ENCODE measurements around the gene TRAF6. TPM values are rescaled to one million over a fixed set of nuclear protein-coding genes. Genes with fewer than 3 reads are reported as not detected.

TRAF6 gene, protein sequence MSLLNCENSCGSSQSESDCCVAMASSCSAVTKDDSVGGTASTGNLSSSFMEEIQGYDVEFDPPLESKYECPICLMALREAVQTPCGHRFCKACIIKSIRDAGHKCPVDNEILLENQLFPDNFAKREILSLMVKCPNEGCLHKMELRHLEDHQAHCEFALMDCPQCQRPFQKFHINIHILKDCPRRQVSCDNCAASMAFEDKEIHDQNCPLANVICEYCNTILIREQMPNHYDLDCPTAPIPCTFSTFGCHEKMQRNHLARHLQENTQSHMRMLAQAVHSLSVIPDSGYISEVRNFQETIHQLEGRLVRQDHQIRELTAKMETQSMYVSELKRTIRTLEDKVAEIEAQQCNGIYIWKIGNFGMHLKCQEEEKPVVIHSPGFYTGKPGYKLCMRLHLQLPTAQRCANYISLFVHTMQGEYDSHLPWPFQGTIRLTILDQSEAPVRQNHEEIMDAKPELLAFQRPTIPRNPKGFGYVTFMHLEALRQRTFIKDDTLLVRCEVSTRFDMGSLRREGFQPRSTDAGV
- 5.2 and 8.4 TPM in 2 replicates for total RNA-seq

DNA sequence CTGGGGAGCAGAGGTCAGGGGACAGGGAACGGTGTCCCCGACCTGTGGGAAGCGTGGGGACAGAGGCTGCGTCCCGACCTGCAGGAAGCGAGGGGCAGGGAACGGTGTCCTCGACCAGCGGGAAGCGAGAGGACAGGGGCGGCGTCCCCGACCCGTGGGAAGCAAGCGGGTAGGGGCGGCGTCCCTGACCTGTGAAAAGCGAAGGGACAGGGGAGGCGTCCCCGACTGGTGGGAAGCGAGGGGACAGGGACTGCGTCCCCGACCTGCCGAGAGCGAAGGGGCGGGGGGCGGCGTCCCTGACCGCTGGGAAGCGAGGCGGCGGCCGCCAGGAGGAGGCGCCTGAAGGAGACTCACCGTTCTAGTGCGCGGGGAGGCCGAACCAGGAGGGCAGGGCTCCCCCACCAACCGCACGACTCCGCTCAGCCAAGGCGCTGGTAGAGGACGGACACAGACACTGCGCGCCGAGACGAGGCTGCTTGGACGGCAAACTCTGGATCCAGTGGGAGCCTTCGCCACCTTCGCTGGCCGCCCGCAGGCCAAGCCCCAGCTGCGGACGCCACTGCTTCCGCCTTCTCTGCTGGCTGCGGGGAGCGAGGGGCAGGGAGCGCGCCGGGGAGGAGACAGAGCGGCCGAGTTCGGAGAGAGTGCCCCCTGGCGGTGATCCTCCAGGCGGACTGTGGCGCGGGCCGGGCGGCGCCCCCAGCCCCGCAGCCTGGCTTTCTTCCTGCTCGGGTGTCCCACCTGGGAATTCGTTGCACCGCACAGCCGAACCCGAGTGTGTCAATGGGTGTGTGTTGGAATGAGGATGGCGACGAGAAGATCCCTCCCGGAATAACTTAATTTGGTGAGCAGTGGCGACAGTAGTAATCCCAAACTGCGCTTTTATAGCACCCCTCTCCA, at the start of gene TRAF6:
Gene TRAF6, minus strand, starts transcription at position 579 of the 900 bp plus-strand sequence. CDS start 8,757 bp downstream, outside the sequence.

Other genes with a start within 250 kb of the TRAF6 start
- 61.9 and 66.6 TPM in 2 replicates for gene COMMD9, start 220.8 kb downstream of the TRAF6 start, total RNA-seq
- gene PRR5L, start 214.0 kb downstream of the TRAF6 start, total RNA-seq = 20.7 and 43.2 TPM in 2 replicates
- gene RAG1, start 57.7 kb upstream of the TRAF6 start, total RNA-seq = 1.3 TPM in 2 replicates
- 10.9 and 11.5 TPM in 2 replicates for gene IFTAP, start 84.2 kb upstream of the TRAF6 start, total RNA-seq
- not detected in 2 replicates for gene RAG2, start 88.0 kb upstream of the TRAF6 start, total RNA-seq